ENCODE measurements around the gene EHD4.
A peak's percentile ranks its signal among the peaks of the same experiment; 100 is the strongest.

The EHD4 gene

GRCh38 chr15:41905036-41905793, 67.1 kb downstream of the EHD4 start:
- TF ChIP-seq CTCF (IDR thresholded peaks at IDR 0.05; ENCODE audit: low read length) (no peak), EZH2 (IDR thresholded peaks at IDR 0.05; ENCODE audit: borderline replicate concordance, low read length) (no peak)
- Histone ChIP-seq H3K9ac (ENCODE audit: low read length) (no peak overlapping the region), H3K4me3 (ENCODE audit: low read depth, low read length, poor library complexity, severe bottlenecking) (no peak overlapping the region), H3K9me3 (ENCODE audit: low read length) (peaks cover 8% of the 10 kb centered on the region), H3K36me3 (ENCODE audit: insufficient read depth, low read length) (peaks cover 19% of the 10 kb centered on the region), H3K4me1 (ENCODE audit: insufficient read depth, low read length, severe bottlenecking) (no peaks in the 10 kb centered on the region), H3K27me3 (ENCODE audit: insufficient read depth, low read length) (no peaks in the 10 kb centered on the region), H2AFZ (ENCODE audit: low read length) (no peak overlapping the region), H3K27ac (ENCODE audit: low read depth, low read length, poor library complexity, severe bottlenecking) (no peak overlapping the region), H3K4me2 (ENCODE audit: low read length) (no peak overlapping the region), H3K9me2 (ENCODE audit: low read depth, low read length) (no peaks in the 10 kb centered on the region), H3F3A (ENCODE audit: insufficient read depth, low read length) (no peaks in the 10 kb centered on the region), H3K79me2 (ENCODE audit: insufficient read depth, low read length) (no peaks in the 10 kb centered on the region), H4K20me1 (ENCODE audit: insufficient read depth, low read length) (no peaks in the 10 kb centered on the region)

GRCh38 chr15:41904541-41905005, 67.8 kb downstream of the EHD4 start:
- Histone ChIP-seq H3K4me3 (ENCODE audit: low read depth, low read length, poor library complexity, severe bottlenecking) (no peak overlapping the region), H3K36me3 (ENCODE audit: insufficient read depth, low read length) (peaks cover 19% of the 10 kb centered on the region), H3K9me2 (ENCODE audit: low read depth, low read length) (no peaks in the 10 kb centered on the region), H3K79me2 (ENCODE audit: insufficient read depth, low read length) (no peaks in the 10 kb centered on the region), H3K4me1 (ENCODE audit: insufficient read depth, low read length, severe bottlenecking) (no peaks in the 10 kb centered on the region), H3K9me3 (ENCODE audit: low read length) (peaks cover 8% of the 10 kb centered on the region), H4K20me1 (ENCODE audit: insufficient read depth, low read length) (no peaks in the 10 kb centered on the region), H3K27me3 (ENCODE audit: insufficient read depth, low read length) (no peaks in the 10 kb centered on the region), H2AFZ (ENCODE audit: low read length) (no peak overlapping the region), H3K4me2 (ENCODE audit: low read length) (no peak overlapping the region), H3K9ac (ENCODE audit: low read length) (no peak overlapping the region), H3K27ac (ENCODE audit: low read depth, low read length, poor library complexity, severe bottlenecking) (no peak overlapping the region), H3F3A (ENCODE audit: insufficient read depth, low read length) (no peaks in the 10 kb centered on the region)
- no peak for TF ChIP-seq EZH2 (IDR thresholded peaks at IDR 0.05; ENCODE audit: borderline replicate concordance, low read length)
- peak; percentile 89 for TF ChIP-seq CTCF (IDR thresholded peaks at IDR 0.05; ENCODE audit: low read length)

GRCh38 chr15:41903782-41904181, 68.6 kb downstream of the EHD4 start:
- no peak for TF ChIP-seq CTCF (IDR thresholded peaks at IDR 0.05; ENCODE audit: low read length)
- no peak for TF ChIP-seq EZH2 (IDR thresholded peaks at IDR 0.05; ENCODE audit: borderline replicate concordance, low read length)
- Histone ChIP-seq H3K27ac (ENCODE audit: low read depth, low read length, poor library complexity, severe bottlenecking) (no peak overlapping the region), H3K4me3 (ENCODE audit: low read depth, low read length, poor library complexity, severe bottlenecking) (no peak overlapping the region)

More at GRCh38 chr15:41903782-41904181, 68.6 kb downstream of the EHD4 start:
- no peaks in the 10 kb centered on the region for H3K4me1 ChIP-seq (ENCODE audit: insufficient read depth, low read length, severe bottlenecking)
- H3K9me3 ChIP-seq (ENCODE audit: low read length) = peaks cover 8% of the 10 kb centered on the region
- peaks cover 19% of the 10 kb centered on the region for H3K36me3 ChIP-seq (ENCODE audit: insufficient read depth, low read length)
- H3F3A ChIP-seq (ENCODE audit: insufficient read depth, low read length) = no peaks in the 10 kb centered on the region
- H3K4me2 ChIP-seq (ENCODE audit: low read length) = no peak overlapping the region
- H4K20me1 ChIP-seq (ENCODE audit: insufficient read depth, low read length) = no peaks in the 10 kb centered on the region
- no peaks in the 10 kb centered on the region for H3K27me3 ChIP-seq (ENCODE audit: insufficient read depth, low read length)
- H3K9me2 ChIP-seq (ENCODE audit: low read depth, low read length) = no peaks in the 10 kb centered on the region
- H3K79me2 ChIP-seq (ENCODE audit: insufficient read depth, low read length) = no peaks in the 10 kb centered on the region
- H2AFZ ChIP-seq (ENCODE audit: low read length) = no peak overlapping the region
- no peak overlapping the region for H3K9ac ChIP-seq (ENCODE audit: low read length)
